CD4-positive, alpha-beta memory T cell (primary cell): ENCODE measurements around the gene PLCL1. TPM values are rescaled to one million over a fixed set of nuclear protein-coding genes. Genes with fewer than 3 reads are reported as not detected.
A peak's percentile ranks its signal among the peaks of the same experiment; 100 is the strongest.

Experiments
- CTCF ChIA-PET: fragments of 350-600 bp; sonication (Branson Sonifier 250); formaldehyde crosslinking; loops from one replicate; lab custom pipeline; 2021; ENCODE audit warnings: inconsistent platforms; ENCODE audit not compliant: partially characterized antibody; lab: Charles Lee
- POLR2A ChIA-PET: fragments of 350-600 bp; sonication (Branson Sonifier 250); formaldehyde crosslinking; loops from one replicate; lab custom pipeline; 2021; ENCODE audit not compliant: partially characterized antibody; lab: Charles Lee
- DNase-seq, 5 donors: peaks; one replicate each; pipeline versions ENCODE4 v3.0.0 to v3.0.0-alpha.2; 2020 to 2022; ENCODE audit warnings: mixed read lengths in 1 of 5
- H3K27ac ChIP-seq: one replicate; pipeline ENCODE4 v1.7.0; 2013; ENCODE audit warnings: low read depth, low read length
- H3K27me3 ChIP-seq: 2 replicates; pipeline ENCODE4 v1.7.0; 2013; ENCODE audit warnings: mild to moderate bottlenecking, low read length, moderate library complexity; ENCODE audit not compliant: insufficient read depth
- H3K36me3 ChIP-seq: 2 replicates; pipeline ENCODE4 v1.7.0; 2013; ENCODE audit warnings: mild to moderate bottlenecking, low read length, moderate library complexity; ENCODE audit not compliant: insufficient read depth
- H3K4me1 ChIP-seq: 2 replicates; pipeline ENCODE4 v1.7.0; 2013; ENCODE audit warnings: mild to moderate bottlenecking, low read length, moderate library complexity; ENCODE audit not compliant: insufficient read depth
- H3K4me3 ChIP-seq, 2 donors: one replicate each; pipeline ENCODE4 v1.7.0; 2013; ENCODE audit warnings: low read length in 2 of 2, mild to moderate bottlenecking in 1 of 2
- H3K9me3 ChIP-seq, 2 donors: one replicate each; pipeline ENCODE4 v1.7.0; 2013; ENCODE audit warnings: low read length in 2 of 2, control low read depth in 1 of 2; ENCODE audit not compliant: control insufficient read depth in 1 of 2
- H3K27ac Mint-ChIP-seq, 7 donors: one replicate each; pipeline ENCODE4 v1.8.0; 2020 to 2021; ENCODE audit warnings: mixed read lengths in 7 of 7, mild to moderate bottlenecking in 6 of 7, inconsistent platforms in 3 of 7, moderate library complexity in 3 of 7
- H3K27me3 Mint-ChIP-seq, 2 donors: one replicate each; pipeline ENCODE4 v1.8.0; 2020 to 2021; ENCODE audit warnings: mixed read lengths in 2 of 2
- H3K36me3 Mint-ChIP-seq, 2 donors: one replicate each; pipeline ENCODE4 v1.8.0; 2020 to 2021; ENCODE audit warnings: mixed read lengths in 2 of 2, inconsistent platforms in 1 of 2, mild to moderate bottlenecking in 1 of 2
- H3K4me1 Mint-ChIP-seq, 4 donors: one replicate each; pipeline ENCODE4 v1.8.0; 2020 to 2021; ENCODE audit warnings: mixed read lengths in 4 of 4, mild to moderate bottlenecking in 1 of 4
- H3K4me3 Mint-ChIP-seq, 8 donors: one replicate each; pipeline ENCODE4 v1.8.0; 2020 to 2021; ENCODE audit warnings: mixed read lengths in 8 of 8, mild to moderate bottlenecking in 7 of 8, moderate library complexity in 6 of 8, inconsistent platforms in 3 of 8
- H3K9me3 Mint-ChIP-seq, 8 donors: one replicate each; pipeline ENCODE4 v1.8.0; 2020 to 2021; ENCODE audit warnings: mixed read lengths in 8 of 8, mild to moderate bottlenecking in 5 of 8, inconsistent platforms in 3 of 8, moderate library complexity in 1 of 8
- intact Hi-C: fragments of 100-400 bp; cut with micrococcal nuclease; formaldehyde crosslinking; loops from one replicate; pipeline ENCODE4 v1.15.1; 2023
- polyA plus RNA-seq, 2 donors: library from polyadenylated mRNA; unstranded; fragments of 300-500 nt; fragmentation: Illumina TruSeq; gene quantifications; one replicate each; pipeline ENCODE4 v1.2.3, GENCODE V29; 2021
- total RNA-seq, 2 experiments: library from RNA; stranded (reverse); gene quantifications; one replicate each; pipeline ENCODE4 v1.2.3, GENCODE V29; 2021

PLCL1 gene
- total and polyA plus RNA-seq, 4 experiments from 2014 or later = 5.5 to 17.6 (median 12.4) TPM

DNA sequence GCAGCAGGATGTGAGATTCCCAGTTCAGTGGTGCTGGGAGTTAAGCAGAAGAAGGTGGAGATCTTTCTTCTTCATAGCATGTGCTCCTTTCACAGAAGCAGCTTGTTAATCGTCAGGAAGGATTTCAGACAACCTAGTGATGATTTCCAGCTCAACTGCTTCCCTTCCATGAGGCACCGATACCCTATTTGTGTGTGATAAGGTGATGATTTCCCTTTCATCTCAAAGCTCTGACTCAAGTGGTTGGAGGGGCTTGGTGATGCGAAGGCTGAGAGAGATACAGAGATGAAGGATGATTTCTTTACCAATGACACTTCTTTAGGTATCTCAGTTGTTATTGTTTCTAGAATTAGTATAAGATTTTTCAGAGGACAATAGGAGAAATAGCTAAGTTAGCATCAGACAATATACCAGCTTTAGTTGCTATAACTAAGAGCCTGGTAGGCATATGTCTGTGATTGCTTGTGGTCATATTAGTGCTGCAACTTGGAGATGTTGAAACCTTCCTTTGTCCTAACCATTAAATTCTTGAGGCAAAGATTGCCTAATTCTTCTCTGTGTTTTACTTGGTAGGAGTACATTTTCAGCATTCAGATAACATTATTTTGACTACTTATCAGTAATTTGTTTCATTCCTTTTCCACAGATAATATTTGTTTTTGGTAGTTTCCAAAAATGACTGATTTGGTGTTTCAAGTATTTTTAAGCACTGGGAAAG, 111.3 kb downstream of the PLCL1 start:
- H3K9me3 ChIP-seq = no peaks in the 10 kb centered on the region
- Mint-ChIP-seq H3K9me3 (peaks cover 0 to 2% (median 0%) of the 10 kb centered on the region in 8 donors), H3K4me1 (peaks cover 16 to 25% (median 19%) of the 10 kb centered on the region in 4 donors), H3K27me3 (no peaks in the 10 kb centered on the region), H3K36me3 (peaks cover 0 to 17% of the 10 kb centered on the region in 2 donors), H3K4me3 (no peak overlapping the region), H3K27ac (peak overlapping the region in 1 of 7 donors; percentile 52)
- DNase-seq = no peak
- no peak overlapping the region for H3K27ac ChIP-seq
- no peaks in the 10 kb centered on the region for H3K36me3 ChIP-seq
- ChIA-PET POLR2A (no interaction called here), CTCF (no interaction called here)
- intact Hi-C loops = no loop called here
- H3K4me3 ChIP-seq = no peak overlapping the region
- H3K4me1 ChIP-seq = no peaks in the 10 kb centered on the region
- H3K27me3 ChIP-seq = no peaks in the 10 kb centered on the region

DNA sequence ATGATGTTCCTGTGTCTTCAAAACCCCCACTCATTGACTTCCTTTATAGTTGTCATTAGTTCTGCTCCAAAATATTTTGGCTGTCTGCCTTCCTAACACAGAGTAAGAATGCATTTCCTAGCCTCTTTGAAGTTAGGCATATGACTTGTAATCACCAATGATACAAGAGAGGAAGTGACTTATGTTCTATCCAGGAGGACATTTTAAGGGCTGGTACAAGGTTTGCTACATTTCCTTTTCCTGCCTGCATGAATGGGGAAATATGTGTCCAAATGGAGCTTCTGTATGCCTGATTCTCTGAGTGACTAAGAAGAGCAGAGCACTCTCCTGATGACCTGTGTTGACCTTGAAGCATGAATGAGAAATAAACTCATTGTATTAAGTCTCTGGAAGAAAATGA, 115.1 kb downstream of the PLCL1 start:
- H3K36me3 Mint-ChIP-seq = peaks cover 0 to 12% of the 10 kb centered on the region in 2 donors
- Histone ChIP-seq H3K4me3 (no peak overlapping the region), H3K27ac (no peak overlapping the region), H3K9me3 (no peaks in the 10 kb centered on the region), H3K36me3 (no peaks in the 10 kb centered on the region), H3K4me1 (no peaks in the 10 kb centered on the region), H3K27me3 (no peaks in the 10 kb centered on the region)
- H3K4me1 Mint-ChIP-seq = peaks cover 16 to 29% (median 20%) of the 10 kb centered on the region in 4 donors
- peaks cover 0 to 2% (median 0%) of the 10 kb centered on the region in 8 donors for H3K9me3 Mint-ChIP-seq
- no peak for DNase-seq
- ChIA-PET POLR2A (no interaction called here), CTCF (no interaction called here)
- H3K27me3 Mint-ChIP-seq = no peaks in the 10 kb centered on the region
- peak overlapping the region in 1 of 7 donors; percentile 26 for H3K27ac Mint-ChIP-seq
- intact Hi-C loops = no loop called here
- H3K4me3 Mint-ChIP-seq = no peak overlapping the region

DNA sequence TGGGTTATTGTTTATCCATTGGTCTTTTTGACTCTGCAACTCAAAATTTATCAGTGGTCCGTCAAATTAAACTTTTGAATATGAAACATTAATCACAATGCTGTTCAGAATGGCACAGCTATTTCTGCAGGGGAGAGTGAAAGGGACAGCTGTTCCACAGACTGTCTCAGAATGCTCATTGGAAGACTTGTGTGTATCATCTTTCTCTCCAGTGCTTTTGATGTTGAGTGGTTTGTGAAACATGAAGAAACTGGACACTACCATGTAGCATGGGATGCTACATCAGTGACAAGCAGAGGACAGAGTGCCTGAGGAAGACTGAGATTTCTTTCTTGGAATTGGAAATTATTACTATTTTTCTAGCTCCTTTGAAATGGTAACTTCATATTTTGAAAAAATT, 115.7 kb downstream of the PLCL1 start:
- CTCF ChIA-PET = no interaction called here
- intact Hi-C loops = no loop called here

DNA sequence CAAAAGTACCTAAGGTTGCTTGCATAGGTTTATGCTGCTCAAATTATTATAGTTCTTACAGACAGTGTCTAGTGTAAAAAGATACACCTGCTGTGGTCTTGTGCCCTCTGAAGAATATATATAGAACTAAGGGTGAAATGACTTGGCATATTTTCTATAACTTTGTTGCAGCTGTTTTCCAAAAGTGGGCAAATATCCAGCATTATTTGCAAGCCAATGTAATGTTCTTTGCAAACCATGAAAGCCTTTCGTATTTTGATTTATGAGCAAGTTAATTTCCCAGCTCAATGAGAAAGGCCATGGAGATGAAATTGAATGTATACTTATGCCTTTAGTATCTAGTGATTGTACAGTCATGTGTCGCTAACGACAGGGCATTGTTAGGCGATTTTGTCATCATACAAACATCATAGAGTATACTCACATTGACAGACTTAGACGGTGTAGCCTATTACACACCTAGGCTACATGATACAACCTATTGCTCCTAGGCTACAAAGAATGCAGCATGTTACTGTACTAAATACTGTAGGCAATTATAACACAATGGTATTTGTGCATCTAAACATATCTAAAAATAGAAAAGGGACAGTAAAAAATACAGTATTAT, 116.3 kb downstream of the PLCL1 start:
- H3K9me3 Mint-ChIP-seq = peaks cover 0 to 2% (median 0%) of the 10 kb centered on the region in 8 donors

More for the DNA sequence above, 115.7 kb downstream of the PLCL1 start:
- H3K27me3 ChIP-seq = no peaks in the 10 kb centered on the region
- DNase-seq = no peak
- Mint-ChIP-seq H3K4me3 (no peak overlapping the region), H3K9me3 (peaks cover 0 to 2% (median 0%) of the 10 kb centered on the region in 8 donors), H3K4me1 (peaks cover 19 to 26% (median 20%) of the 10 kb centered on the region in 4 donors), H3K27ac (no peak overlapping the region), H3K36me3 (peaks cover 0 to 12% of the 10 kb centered on the region in 2 donors), H3K27me3 (no peaks in the 10 kb centered on the region)
- H3K36me3 ChIP-seq = no peaks in the 10 kb centered on the region
- no peak overlapping the region for H3K27ac ChIP-seq
- no peaks in the 10 kb centered on the region for H3K9me3 ChIP-seq
- H3K4me3 ChIP-seq = no peak overlapping the region
- H3K4me1 ChIP-seq = no peaks in the 10 kb centered on the region
- POLR2A ChIA-PET = no interaction called here

DNA sequence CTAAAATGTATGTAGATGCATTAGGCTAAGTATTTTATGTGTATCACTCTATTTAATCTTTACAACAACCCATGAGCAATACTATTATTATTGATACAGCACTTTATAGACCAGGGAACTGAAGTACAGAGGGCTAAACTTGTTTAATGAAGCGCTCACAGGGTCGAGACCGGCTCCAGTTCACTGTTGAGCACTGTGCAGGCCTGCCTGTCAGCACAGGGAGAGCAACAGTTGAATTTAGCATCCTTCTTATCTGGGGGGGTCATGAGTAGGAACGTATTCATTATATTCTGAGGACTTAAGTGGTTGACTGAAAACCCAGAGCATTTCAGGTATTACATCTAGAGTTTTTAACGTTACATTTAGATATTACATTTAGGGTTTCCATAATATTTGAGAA, 120.1 kb downstream of the PLCL1 start:
- intact Hi-C loops = no loop called here
- ChIA-PET CTCF (no interaction called here), POLR2A (no interaction called here)
- no peak overlapping the region for H3K27ac Mint-ChIP-seq
- peaks cover 0 to under 1% (median 0%) of the 10 kb centered on the region in 8 donors for H3K9me3 Mint-ChIP-seq
- Histone ChIP-seq H3K36me3 (no peaks in the 10 kb centered on the region), H3K4me1 (no peaks in the 10 kb centered on the region), H3K27me3 (no peaks in the 10 kb centered on the region), H3K27ac (no peak overlapping the region), H3K4me3 (no peak overlapping the region), H3K9me3 (no peaks in the 10 kb centered on the region)
- peaks cover 0 to 11% of the 10 kb centered on the region in 2 donors for H3K36me3 Mint-ChIP-seq
- H3K27me3 Mint-ChIP-seq = no peaks in the 10 kb centered on the region
- no peak for DNase-seq
- peaks cover 18 to 27% (median 24%) of the 10 kb centered on the region in 4 donors for H3K4me1 Mint-ChIP-seq
- H3K4me3 Mint-ChIP-seq = no peak overlapping the region

More for the DNA sequence above, 116.3 kb downstream of the PLCL1 start:
- Histone ChIP-seq H3K4me3 (no peak overlapping the region), H3K9me3 (no peaks in the 10 kb centered on the region), H3K4me1 (no peaks in the 10 kb centered on the region), H3K36me3 (no peaks in the 10 kb centered on the region), H3K27ac (no peak overlapping the region), H3K27me3 (no peaks in the 10 kb centered on the region)
- POLR2A ChIA-PET = no interaction called here
- CTCF ChIA-PET = no interaction called here
- no peaks in the 10 kb centered on the region for H3K27me3 Mint-ChIP-seq
- H3K27ac Mint-ChIP-seq = no peak overlapping the region
- H3K36me3 Mint-ChIP-seq = peaks cover 0 to 12% of the 10 kb centered on the region in 2 donors
- intact Hi-C loops = no loop called here
- H3K4me1 Mint-ChIP-seq = peaks cover 18 to 21% (median 19%) of the 10 kb centered on the region in 4 donors
- DNase-seq = no peak
- H3K4me3 Mint-ChIP-seq = no peak overlapping the region

DNA sequence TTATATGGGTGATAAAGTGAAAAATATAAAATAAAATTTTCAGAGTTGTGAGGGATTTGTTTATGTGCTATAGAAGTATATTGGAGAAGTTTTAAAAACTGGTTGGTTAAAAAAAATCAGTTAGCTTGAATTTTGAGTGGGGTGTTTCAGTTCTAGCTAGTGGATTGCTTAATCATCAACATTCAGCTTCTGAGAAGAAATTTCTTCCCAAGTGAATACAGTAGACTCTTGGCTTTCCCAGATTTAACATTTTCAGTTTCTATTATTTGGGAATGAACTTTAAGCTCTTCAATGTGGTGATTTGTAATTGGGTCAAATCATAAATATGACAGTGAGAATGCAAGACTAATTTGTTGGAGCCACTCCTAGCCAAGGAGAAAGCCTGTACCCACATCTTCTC, 120.8 kb downstream of the PLCL1 start:
- H3K27me3 ChIP-seq = no peaks in the 10 kb centered on the region
- no peaks in the 10 kb centered on the region for H3K36me3 ChIP-seq
- CTCF ChIA-PET = no interaction called here
- Mint-ChIP-seq H3K27ac (no peak overlapping the region), H3K27me3 (no peaks in the 10 kb centered on the region), H3K9me3 (no peaks in the 10 kb centered on the region), H3K4me3 (no peak overlapping the region), H3K4me1 (peaks cover 15 to 20% (median 19%) of the 10 kb centered on the region in 4 donors), H3K36me3 (peaks cover 0 to 4% of the 10 kb centered on the region in 2 donors)
- no peaks in the 10 kb centered on the region for H3K4me1 ChIP-seq
- intact Hi-C loops = no loop called here
- no peak overlapping the region for H3K27ac ChIP-seq
- POLR2A ChIA-PET = no interaction called here
- no peak overlapping the region for H3K4me3 ChIP-seq
- no peak for DNase-seq
- no peaks in the 10 kb centered on the region for H3K9me3 ChIP-seq

DNA sequence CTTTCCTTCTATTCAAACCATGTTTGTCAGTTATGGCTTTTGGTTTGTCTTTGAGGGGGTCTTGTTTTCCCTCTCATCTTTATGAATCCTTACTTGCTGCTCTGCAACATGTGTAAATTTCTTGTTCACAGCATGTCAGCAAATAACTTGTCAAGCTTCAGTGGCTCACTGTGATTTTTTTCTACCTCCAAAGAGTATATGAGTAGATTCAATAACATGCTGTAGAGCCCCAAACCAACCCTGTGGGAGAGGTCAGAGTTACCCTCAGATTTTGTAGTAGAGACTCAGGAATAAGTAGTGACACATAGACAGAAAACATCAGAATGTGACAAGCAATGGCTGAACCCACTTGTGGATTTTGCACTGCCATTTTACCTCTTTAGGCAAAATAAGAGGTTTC, 121.6 kb downstream of the PLCL1 start:
- H3K4me1 Mint-ChIP-seq = peaks cover 15 to 21% (median 19%) of the 10 kb centered on the region in 4 donors
- H3K27me3 ChIP-seq = no peaks in the 10 kb centered on the region
- H3K27ac Mint-ChIP-seq = no peak overlapping the region
- H3K9me3 ChIP-seq = no peaks in the 10 kb centered on the region
- H3K36me3 ChIP-seq = no peaks in the 10 kb centered on the region
- H3K4me1 ChIP-seq = no peaks in the 10 kb centered on the region
- peaks cover 0 to 4% of the 10 kb centered on the region in 2 donors for H3K36me3 Mint-ChIP-seq
- no peak overlapping the region for H3K4me3 ChIP-seq
- intact Hi-C loops = no loop called here
- ChIA-PET CTCF (no interaction called here), POLR2A (interaction anchor here (0.5 to 1.1 kb wide), 2 partner anchors 9 to 39 kb away, joined by 3 read pairs; no protein-coding TSS in a partner anchor)
- H3K27me3 Mint-ChIP-seq = no peaks in the 10 kb centered on the region
- H3K4me3 Mint-ChIP-seq = no peak overlapping the region
- DNase-seq = no peak
- no peaks in the 10 kb centered on the region for H3K9me3 Mint-ChIP-seq
- no peak overlapping the region for H3K27ac ChIP-seq
